ENCODE measurements around the gene ELF3.
"Not testable (repeated sequence)": the region's sequence is repeated elsewhere in the genome, so short reads cannot be mapped to it uniquely, and the experiment has no call there.

ELF3 gene

DNA sequence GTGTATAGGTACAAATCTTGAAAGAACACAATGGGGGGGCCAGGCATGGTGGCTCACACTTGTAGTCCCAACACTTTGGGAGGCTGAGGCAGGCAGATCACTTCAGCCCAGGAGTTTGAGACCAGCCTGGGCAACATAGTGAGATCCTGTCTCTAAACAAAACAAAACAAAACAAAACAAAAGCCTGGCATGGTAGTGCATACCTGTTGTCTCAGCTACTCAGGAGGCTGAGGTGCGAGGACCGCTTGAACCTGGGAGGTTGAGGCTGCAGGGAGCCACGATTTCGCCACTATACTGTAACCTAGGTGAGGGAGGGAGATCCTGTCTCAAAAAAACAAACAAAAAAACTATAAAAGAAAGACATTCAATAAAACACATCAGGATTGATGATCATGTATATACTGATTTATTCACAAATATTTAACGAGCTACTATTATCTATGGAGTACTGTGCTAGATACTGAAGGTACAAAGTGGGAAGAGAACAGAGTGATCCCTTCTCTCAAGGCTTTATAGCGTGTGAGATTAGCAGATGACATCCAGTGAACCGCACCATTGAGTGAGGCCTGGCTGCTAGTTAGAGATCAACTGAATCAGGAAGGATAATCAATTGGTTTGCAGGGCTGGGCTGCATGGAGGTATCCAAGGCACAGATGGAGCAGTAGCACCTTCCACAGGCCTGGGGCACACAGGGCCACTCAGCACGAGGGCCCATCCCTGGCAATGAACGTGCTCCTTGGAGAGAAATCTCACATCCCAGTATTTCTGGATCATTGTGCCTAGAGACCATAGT lies 26.4 kb downstream of the ELF3 start:
- no peak for DNase-seq

DNA sequence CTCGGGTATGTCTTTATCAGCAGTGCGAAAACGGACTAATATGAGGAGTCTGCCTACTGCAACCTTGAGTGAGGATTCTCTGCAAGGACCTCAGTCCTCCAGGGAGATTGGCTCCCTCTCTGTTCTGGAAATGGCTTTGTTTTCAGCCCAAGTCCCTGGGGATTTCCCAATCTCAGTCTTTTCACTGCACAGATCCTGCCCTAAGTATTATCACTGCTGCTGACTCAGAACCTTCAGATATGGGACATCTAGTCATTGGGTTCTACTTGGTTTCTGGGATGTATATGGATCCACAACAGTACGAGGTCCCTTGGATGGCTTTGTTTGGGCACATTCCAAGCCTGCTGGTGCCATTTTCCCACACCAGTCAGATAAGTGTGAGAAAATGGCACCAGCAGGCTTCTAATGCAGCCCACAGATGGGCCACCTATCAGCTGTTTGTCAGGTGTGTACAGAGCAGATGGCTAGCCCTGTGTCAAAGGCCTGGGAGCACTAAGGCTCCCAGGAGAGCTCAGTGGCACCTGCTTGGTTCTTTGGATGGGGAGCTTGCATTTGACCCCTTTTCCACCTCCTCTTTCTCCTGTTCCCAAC lies 27.4 kb downstream of the ELF3 start:
- no peak for DNase-seq

DNA sequence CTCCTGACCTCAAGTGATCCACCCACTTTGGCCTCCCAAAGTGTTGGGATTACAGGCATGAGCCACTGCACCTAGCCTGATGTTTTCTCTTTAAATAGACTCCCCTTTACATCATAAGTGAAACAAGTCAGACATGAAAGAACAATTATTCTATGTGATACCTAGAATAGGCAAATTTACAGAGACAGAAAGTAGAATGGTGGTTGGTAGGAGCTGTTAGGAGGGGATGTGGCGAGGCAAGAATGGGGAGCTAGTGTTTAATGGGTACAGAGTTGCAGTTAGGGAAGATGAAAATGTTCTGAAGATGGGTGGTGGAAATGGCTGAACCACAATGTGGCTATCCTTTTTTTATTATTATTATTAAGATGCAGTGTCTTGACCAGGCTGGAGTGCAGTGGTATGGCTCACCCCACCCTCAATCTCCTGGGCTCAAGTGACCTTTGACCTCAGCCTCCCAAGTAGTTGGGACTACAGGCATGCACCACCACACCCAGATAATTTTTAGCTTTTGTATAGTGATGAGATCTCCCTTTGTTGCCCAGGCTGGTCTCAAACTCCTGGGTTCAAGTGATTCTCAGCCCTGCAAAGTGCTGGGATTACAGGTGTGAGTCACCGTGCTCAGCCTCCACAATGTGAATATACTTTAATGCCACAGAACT lies 28.4 kb downstream of the ELF3 start:
- no peak for DNase-seq

DNA sequence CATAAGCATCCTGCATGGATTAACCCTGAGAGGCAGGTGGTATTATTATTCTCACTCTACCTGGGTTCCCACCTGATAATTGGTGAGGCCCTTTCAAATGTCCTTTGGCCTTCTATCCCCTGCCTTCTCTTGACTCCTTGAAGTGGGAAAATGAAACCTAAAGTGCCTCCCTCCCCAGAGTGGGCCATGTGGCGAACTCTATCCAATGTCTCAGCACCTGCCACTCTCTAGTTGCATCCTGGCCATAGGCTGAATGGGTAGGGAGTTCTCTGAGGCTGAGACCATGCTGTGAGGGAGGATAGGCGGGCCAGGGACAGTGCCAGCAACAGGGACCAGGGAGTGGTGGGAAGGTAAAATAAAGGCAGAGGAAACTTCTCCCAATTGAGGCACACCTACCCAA lies 35.3 kb downstream of the ELF3 start:
- no peak for DNase-seq

GRCh38 chr1:202046227-202046626 lies 35.8 kb downstream of the ELF3 start:
- DNase-seq, result no peak

DNA sequence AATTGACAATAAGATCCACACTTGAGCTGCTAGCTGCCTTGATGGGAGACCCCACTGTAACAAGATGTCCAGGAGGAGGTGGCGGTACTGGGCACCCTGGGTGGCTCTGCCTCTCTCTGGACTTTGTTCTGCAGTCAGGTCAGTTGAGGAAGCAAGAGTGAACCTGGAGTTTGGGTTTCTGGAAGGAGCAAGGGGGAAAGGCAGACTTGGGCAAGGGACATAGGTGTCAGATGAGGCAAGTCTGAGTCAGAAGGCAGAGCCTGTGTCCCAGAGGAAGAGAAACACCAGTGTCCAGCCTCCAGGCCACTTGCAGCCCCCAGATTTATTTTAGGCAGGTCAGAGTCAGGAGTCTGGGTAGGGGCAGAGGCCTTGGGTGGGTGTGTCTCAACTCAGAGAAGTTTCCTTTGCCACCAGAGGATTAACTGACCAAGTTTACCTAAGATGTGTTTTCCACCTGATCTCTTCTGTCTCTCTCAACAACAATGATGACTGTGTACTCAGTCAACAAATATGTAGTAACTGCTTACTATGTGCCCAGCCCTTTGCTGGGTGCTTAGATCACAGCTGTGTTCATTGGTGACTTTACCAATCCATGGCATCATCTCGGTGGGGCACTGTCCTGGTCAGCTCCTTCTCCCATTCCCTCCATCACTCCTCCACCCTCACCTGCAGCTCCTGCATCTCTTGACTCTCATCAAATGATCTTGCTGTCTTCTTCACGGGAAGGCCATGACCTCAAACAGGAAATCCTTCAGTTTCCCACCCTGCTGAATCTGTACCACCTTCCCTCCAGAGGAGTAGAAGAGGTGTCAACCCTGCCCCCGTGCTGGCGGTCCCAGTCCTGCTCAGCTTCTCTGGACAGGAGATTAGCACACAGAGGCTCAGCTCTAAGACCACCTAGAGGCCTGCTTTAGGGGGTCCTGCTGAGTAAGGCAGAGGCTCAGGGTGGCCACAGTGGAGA lies 36.6 kb downstream of the ELF3 start:
- no peak for DNase-seq

GRCh38 chr1:202047977-202048376 lies 37.6 kb downstream of the ELF3 start:
- DNase-seq, result no peak

DNA sequence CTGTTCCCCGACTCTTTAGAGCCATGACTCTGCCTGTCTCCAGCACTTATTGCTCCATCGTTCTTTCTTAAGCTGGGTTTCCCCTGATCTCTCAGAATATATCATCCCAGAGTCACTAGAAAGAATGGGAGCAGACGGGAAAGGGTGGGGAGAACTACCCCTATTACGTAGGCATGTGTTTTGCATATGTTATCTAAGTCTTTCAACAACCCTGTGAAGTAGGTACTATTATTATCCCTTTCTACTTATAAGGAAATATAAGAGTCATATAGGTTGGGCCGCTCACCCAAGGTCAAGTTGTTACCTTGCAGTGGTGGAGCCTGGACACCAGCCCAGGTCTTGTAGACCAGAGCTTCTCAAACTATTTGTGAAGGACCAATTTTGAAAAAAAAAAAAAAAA lies 38.7 kb downstream of the ELF3 start:
- DNase-seq, result no peak

GRCh38 chr1:202054094-202054493 lies 43.7 kb downstream of the ELF3 start:
- no peak for DNase-seq

DNA sequence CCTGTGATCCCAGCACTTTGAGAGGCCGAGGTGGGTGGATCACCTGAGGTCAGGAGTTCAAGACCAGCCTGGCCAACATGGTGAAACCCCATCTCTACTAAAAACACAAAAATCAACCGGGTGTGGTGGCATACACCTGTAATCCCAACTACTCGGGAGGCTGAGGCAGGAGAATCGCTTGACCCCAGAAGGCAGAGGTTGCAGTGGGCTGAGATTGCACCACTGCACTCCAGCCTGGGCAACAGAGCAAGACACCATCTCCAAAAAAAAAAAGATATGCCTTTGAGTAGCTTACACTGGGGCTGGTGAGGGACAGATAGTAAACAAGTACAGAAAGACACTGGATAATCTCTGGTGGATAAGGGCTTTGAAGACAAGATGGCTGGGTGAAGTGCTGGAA lies 44.3 kb downstream of the ELF3 start:
- not testable (repeated sequence) for DNase-seq

DNA sequence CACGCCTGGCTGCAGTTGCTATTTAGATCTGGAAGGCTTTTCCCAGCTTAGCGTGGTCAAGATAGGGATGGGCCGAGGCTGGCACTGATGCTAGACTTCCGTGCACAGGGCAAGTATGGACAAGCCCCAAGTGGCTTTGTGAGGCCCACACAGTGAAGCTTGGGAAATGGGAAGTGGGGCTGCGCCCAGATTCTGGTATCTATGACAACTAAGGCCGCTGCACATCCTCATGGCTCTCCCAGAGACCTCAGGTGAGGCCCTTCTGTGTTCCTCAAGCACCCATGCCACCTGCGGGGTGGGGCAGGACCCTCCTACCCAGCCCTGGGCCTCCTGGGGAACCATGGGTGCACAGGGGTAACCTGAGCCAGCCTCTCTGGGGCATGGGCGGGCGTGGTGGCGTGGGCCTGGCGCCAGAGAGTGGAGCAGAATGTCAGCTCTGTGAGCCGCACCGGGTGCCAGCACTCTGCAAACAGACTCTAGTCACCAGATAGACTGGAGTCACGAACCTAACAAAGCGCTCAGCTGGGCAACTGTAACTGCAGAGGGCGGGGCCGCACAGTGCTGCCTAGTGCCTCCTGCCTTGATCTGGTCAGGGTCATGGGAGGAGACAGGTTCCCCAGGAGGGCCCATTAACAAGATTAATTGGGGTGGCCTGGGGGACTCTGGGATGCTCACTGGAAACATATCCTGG lies 46.4 kb downstream of the ELF3 start:
- no peak for DNase-seq

- DNase-seq, result not testable (repeated sequence)
Measured at GRCh38 chr1:202057335-202057704, 46.9 kb downstream of the ELF3 start.

DNA sequence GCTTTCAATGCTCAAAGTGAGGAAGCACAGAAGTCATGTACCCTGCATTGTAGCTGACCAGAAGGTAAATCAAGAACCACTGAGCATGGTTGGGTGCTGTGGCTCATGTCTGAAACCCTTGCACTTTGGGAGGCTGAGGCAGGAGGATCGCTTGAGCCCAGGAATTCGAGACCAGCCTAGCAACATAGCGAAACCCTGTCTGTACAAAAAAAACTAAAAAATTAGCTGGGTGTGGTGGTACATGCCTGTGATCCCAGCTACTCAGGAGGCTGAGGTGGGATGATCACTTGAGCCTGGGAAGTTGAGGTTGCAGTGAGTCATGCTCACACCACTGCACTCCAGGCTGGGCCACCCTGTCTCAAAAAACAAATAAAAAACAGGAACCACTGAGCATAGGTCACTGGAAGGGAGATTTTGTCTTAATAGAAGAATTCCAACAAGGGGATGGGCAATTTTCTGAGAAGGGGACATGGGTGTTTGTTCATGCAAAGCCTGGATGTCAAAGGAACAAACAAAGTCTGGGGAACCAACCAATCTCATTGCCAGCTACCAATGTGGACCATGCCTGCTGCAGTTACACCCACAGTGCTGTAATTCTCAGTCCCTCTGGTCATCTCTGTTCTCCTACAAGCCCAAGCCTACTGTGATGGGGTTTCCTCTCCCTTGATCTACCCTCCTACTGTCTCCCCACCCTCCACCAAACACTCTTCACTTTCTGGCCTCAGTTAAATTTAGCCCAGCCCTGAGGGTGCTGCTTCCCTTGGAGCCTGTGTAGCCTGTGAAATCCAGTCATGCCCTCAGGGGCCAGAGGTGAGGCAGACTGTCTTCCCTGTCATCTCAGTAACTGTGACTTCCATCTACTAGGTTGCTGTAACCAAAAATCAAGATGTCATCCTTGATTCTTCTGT lies 47.9 kb downstream of the ELF3 start:
- no peak for DNase-seq

DNA sequence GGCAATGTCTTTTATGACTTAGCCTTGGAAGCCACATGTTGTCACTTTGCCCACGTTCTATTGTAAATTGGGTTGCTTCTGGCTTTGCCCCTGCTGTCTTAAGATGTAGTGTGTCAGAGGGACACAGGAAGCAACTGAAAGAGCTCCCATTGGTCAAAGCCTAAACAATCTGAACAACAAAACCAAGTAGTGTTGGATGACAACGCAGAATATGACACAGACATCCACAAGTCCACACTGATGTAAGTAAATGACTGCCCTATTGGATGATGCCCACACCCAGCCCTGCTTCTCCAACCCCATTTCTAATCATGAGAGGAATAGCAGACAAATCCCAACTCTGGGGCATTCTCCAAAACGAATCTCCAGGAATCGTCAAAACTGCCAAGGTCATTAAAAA lies 50.7 kb downstream of the ELF3 start:
- no peak for DNase-seq

- DNase-seq, result not testable (repeated sequence)
Measured at GRCh38 chr1:202061787-202062186, 51.4 kb downstream of the ELF3 start.

GRCh38 chr1:202062636-202063035 lies 52.2 kb downstream of the ELF3 start:
- DNase-seq, result not testable (repeated sequence)

DNA sequence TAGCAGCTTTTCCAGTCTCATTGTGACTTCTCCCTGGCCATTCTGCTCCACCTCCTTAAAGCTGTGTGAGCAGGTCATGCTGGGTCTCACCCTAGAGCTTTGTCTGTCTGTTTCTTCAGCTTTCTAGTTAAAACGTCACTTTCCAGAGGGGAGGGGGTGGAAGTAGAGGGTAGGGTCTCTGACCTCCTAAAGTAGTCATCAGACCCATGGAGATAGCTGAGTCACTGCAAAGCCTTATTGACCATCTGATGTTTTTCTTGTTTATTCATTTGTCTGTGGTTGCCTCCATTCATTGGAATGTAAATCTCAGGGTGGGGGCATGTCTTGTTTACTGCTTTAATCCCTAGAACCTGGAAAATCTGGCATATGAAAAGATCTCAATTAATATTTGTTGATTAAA lies 52.7 kb downstream of the ELF3 start:
- DNase-seq, result no peak

DNA sequence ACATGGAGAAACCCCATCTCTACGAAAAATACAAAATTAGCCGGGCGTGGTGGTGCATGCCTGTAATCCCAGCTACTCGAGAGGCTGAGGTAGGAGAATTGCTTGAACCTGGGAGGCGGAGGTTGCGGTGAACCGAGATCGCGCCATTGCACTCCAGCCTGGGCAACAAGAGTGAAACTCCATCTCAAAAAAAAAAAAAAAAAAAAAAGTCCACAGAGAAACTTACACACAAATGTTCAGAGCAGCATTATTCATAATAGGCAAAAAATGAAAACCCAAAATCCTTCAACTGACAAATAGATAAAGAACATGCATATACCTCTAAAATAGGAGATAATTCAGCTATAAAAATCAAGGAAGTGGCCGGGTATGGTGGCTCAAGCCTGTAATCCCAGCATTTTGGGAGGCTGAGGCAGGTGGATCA lies 54.5 kb downstream of the ELF3 start:
- DNase-seq, result not testable (repeated sequence)

Data from activated CD4-positive, alpha-beta T cell treated with anti-CD3 and anti-CD28 coated beads, Interleukin-2, amount 50 U/mL, for 16 hours (primary cell).